GM19463 (cell line): ENCODE results near the gene MAN1C1.

ENCODE experiments used
- ATAC-seq: cut with Tn5 transposase; IDR thresholded peaks from one replicate; pipeline ENCODE4 v1.9.1; 2021; ENCODE audit warnings: mild to moderate bottlenecking, moderate library complexity; ENCODE audit not compliant: unreplicated experiment

Gene MAN1C1

DNA sequence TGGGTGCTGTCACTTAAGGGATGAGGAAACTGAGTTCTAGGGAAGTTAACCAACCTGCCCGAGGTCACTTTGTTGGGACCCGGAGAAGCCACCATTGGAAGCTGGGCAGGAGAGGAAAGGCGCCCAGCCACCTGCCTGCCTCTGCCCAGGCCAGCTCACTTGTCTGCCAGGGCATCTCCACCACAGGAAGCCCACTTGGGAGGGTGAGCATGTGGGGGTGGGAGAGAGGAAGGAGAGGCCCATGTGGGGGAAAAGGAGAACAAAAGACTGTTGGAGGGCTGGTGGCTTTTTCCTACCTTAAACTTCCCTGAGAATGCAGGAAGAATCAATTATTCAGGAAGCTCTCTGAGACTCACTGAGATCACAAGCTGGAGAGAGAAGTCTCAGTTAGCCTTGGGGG is 139.6 kb downstream of the MAN1C1 start:
- ATAC-seq = no peak

GRCh38 chr1:25757151-25757845 is 140.7 kb downstream of the MAN1C1 start:
- no peak for ATAC-seq

DNA sequence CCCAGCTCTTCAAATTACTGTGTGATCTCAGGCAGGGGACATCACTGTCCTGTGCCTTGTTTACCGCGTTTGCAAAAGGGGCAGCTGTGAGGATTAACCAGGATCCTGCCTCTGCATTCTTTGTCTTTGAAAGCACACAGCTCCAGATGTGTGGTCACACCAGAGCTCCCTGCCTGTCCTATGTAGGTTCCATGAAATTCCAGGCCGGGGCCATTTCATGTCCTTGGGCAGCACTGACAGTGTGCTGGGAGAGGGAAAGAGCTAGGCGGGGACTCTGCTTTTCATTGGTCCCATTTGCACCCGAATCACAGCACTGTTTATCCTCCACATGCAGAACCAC is 141.2 kb downstream of the MAN1C1 start:
- ATAC-seq = no peak

DNA sequence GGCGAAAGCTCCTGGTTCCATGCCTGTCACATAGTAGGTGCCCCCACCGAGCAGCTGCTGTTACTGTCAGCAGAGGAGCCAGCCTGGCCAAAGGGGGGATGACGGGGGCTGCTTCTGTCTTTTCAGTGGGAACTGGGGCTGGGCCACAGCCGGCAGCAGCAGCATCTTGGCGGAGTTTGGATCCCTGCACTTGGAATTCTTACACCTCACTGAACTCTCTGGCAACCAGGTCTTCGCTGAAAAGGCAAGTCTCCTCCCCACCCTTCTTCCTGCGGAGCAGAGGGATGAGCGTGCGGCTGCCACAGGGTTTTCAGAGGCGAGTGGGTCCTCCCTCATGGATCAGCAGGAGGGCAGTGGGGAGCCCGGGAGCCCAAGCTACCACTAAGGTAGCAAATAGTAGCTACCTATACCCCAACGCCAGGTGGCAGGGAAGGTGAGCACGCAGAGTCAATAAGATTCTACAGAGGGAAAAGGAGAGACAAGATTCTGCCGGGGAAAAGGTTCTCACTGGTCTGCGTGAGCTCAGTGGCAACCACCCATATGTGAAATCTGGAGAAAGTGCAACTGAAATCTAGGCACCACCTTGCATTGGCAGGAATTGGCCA is 142.0 kb downstream of the MAN1C1 start:
- no peak for ATAC-seq

DNA sequence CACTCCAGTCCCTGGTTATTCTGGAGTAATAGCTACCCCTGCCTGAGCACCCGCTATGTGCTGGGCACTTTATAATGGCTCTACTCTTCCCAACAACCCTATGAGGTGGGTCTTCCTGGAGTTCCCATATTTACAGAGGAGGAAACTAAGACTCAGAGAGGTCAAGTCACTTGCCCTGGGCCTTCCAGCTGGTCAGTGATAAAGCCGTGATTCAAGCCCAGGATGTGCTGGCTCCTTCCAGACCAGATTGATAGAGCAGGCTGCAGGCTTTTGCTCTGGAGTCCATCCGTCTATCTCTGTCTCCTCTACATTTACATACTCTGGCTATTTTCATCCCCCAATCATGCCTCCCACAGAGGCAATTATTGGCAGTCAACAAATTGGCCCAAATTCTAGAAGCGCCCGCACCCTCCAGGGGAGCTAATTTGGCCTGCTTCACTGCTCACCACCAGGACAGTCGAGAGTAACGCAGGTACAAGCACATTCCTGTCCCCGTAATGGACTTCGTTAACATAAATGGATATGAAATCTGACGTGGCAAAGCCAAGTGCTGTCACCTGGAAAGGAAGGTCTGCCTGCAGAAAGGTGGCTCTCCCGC is 143.6 kb downstream of the MAN1C1 start:
- no peak for ATAC-seq

- no peak for ATAC-seq
Observed at GRCh38 chr1:25760871-25761270, 144.3 kb downstream of the MAN1C1 start.

GRCh38 chr1:25763493-25763892 is 146.9 kb downstream of the MAN1C1 start:
- no peak for ATAC-seq

- no peak for ATAC-seq
Observed at GRCh38 chr1:25765136-25765922, 148.7 kb downstream of the MAN1C1 start.

GRCh38 chr1:25765923-25766589 is 149.5 kb downstream of the MAN1C1 start:
- ATAC-seq = no peak

GRCh38 chr1:25766721-25767436 is 150.3 kb downstream of the MAN1C1 start:
- no peak for ATAC-seq

DNA sequence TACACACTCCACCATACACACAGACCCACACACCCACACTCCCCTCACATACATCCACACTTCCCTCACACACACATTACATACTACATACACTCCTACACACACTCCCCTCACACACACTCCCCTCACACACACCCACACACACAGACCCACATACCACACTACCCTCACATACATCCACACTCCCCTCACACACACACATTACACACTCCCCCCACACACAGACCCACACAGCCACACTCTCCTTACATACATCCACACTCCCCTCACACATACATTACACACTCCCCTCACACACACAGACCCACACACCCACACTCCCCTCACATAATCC is 150.8 kb downstream of the MAN1C1 start:
- no peak for ATAC-seq

- no peak for ATAC-seq
Observed at GRCh38 chr1:25768999-25769398, 152.4 kb downstream of the MAN1C1 start.

GRCh38 chr1:25769625-25770383 is 153.2 kb downstream of the MAN1C1 start:
- no peak for ATAC-seq

DNA sequence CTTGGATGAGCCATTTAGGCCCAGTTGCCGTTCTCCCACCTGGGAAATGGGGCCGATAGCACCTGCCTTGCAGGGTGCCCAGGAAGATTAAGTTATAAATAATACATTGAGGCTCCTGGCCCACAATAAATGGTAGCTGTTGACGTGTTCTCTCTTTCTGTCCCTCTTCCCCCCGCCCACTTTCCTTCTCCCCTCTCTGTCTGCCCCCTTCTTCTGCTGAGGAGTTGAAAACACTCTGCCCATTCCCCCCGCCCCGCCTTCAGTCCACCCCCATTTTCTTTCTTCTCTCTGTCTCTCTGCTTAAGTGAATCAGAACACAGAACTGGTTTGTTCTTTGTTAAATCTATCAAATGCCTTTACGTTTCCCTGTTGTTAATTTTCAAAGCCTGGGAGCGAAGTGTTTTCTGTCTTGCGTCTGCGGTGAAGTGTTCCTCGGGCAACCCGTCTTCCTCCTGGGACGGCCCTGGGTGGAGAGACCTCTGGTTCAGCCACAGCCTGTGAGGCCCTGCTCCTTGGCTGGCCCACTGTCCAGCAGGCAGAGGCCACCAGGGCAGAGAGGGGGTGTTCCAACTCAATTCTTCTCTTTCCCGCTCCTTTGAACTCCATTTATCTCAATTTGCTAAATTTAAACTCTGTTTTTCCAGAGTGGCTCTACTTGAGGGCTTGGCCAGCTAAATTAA is 154.1 kb downstream of the MAN1C1 start:
- ATAC-seq = no peak

DNA sequence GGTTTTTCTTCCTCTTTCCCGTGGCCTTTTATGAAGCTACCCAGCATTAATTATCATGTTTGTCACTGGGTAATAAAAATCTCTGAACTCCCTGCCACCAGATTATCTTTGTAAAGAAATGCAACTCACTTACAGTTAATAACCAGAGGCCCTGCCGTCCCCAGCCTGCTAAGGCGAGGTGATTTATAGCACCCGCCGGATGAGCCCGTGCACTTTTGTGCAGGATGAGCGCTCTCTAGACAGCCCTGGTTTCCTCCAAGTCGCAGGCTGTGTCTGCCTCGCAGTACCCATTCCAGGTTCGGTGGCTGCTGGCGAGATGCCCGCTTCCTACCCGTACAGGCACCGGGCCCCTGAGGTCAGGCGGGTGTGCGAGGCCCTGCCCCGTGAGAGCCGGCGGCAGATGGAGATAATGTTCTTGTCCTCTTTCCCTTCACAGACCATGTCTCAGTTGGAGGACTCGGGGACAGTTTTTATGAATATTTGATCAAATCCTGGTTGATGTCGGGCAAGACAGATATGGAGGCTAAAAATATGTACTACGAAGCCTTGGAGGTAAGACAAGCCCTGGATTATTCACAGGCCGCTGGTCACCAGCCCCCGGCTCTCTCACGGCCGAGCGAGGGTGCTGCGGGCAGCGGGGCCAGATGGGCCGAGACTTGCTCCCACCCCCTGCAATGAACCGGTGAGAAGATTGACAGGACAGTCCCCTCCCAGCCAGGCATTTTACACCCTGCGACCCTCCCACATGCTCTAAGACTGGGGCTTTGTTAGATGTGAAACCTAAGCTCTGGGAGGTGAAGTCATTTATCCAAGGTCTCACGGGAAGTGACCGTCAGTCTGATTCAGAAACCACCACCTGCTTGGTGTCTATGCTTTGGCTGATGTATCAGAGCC is 154.9 kb downstream of the MAN1C1 start:
- ATAC-seq = peak; percentile 44

GRCh38 chr1:25772164-25772563 is 155.6 kb downstream of the MAN1C1 start:
- ATAC-seq = no peak

DNA sequence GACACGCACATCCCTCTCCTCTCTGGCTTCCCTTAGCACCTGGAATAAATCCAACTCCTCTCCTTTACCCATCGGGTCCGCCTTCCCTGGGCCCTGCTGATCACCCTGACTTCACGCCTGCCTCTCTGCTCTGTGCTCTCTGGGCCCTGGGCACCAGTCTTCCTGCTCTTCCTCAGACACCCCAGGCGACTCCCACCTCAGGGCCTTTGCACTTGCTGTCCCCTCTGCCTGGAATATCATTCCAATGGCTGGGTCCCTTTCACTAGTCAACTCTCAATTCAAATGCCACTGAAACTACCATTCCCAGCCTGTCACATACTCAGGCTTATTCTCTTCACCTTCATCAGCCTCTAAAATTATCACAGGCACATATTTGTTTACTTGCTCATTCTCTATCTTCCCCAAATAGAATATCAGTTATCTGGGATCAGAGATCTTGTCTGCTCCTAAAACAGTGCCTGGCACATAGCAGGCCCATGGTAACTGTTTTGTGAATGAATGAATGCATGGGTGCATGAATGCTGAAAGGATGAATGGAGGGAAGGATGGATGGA is 156.2 kb downstream of the MAN1C1 start:
- ATAC-seq = no peak
